SKM-1 (cell line): ENCODE data around the gene LAMC2.

Source experiments
- DNase-seq: peaks from one replicate; lab custom pipeline; 2025; ENCODE audit not compliant: unreplicated experiment; lab: John Stamatoyannopoulos, UW

The LAMC2 gene

DNA sequence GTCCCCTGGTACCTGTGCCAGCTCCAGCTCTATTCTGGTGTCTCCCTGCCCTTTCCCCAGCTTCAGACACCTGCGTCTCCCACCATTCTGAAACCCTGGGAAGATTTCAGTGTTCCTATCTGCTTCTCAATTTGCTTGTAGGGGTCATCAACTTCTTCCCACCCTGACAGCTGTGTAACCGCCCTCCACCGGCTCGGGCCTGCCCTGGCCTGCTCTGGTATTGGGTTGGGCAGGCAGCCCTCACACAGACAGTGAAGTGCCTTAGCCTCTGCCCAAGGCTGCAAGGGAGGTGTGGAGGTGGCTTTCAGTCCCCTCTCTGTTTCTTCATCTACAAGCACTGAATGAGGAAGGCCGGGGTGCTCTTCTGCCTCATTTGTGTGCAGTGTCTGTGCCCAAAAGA is 97.2 kb downstream of the LAMC2 start:
- DNase-seq: no peak

GRCh38 chr1:183284086-183284485 is 98.0 kb downstream of the LAMC2 start:
- DNase-seq: no peak

DNA sequence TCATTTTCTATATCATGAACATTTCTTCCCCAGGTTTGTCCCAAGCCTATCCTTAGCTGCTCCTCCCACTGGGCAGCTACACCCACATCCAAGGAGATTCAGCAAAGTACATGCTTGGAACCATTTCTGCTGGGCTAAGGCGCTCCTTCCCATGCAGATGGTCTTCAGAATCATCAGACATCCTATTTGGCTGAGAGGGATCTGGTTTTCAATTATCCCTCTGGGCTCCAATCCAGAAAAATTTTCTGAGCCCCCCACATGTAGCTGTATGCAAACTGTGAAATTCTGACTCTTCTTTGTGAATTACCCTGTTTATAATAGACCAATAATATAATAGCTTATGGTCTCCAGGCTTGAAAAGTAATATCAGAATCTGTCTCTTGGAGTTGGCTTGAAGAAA is 99.2 kb downstream of the LAMC2 start:
- no peak for DNase-seq

- DNase-seq: no peak
Measured at GRCh38 chr1:183285746-183286145, 99.7 kb downstream of the LAMC2 start.

- no peak for DNase-seq
Measured at GRCh38 chr1:183287191-183287675, 101.2 kb downstream of the LAMC2 start.

DNA sequence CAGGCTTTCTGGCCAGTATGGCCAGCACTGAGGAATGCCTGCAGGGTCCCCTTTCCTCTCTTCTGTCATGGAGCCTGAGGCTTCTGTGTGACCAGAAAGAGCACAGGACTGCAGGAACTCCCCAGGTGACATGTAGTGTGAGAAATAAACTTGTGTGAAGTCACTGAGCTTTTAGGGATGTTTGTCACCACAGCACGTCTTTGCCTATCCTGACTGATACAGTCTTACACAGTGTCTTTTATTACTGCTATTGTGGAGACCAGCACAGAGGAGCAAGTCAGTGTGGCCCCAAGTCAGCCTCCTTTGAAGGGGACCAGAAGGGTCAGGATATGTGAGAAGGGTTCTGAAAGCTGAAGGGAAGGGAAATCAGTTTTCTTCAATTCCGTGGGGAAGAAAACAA is 102.5 kb downstream of the LAMC2 start:
- DNase-seq: no peak

GRCh38 chr1:183289051-183289496 is 103.0 kb downstream of the LAMC2 start:
- DNase-seq: no peak

DNA sequence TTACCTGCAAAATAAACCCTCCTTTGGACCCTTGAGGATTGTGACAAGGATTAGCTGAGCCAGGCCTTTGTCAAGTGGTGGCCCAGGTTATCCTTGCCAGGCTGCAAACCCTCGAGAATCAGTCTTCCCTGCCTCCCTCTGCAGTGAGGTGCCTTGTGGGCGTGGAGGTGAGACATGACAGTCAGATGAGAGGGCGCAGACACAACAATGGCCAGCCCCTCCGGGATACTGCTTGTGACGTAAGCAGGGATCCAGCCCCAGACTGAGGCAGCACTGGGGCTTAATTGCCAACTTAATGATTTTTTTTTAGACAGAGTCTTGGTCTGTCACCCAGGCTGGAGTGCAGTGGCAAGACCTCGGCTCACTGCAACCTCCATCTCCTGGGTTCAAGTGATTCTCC is 104.6 kb downstream of the LAMC2 start:
- DNase-seq: no peak

GRCh38 chr1:183291216-183291762 is 105.2 kb downstream of the LAMC2 start:
- no peak for DNase-seq

DNA sequence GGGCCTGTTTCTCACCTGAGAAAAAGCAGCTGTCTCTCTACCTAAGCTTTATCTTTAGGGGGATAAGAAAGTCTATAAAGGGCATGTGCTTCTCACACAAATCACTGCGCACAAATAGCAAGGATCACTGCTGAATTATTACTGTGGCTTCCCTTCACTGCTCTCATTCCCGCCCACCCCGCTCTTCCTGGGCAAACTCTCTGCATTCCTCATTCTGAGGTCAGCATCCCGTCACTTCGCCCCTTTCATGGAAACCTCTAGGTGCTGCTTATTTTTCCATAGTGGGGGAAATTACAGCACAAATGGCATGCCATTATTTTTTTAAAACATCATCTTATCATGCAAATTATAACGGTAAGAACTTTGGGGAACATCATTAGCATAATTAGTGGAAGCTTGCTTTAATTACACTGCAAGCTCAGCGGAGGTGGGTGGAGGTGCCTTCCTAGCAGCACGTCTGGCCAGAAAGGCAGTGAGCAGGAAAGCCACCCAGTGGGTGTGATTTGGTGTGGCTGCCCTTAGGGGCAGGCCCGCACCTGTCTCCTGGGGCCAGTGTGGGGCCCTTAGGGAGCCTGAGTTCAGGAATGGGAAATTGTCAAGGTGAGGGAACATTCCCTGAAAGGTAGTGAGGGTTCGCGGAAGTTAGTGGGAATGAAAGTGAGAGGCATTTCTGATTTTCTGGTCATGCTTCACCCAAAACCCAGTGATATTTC is 105.9 kb downstream of the LAMC2 start:
- no peak for DNase-seq

DNA sequence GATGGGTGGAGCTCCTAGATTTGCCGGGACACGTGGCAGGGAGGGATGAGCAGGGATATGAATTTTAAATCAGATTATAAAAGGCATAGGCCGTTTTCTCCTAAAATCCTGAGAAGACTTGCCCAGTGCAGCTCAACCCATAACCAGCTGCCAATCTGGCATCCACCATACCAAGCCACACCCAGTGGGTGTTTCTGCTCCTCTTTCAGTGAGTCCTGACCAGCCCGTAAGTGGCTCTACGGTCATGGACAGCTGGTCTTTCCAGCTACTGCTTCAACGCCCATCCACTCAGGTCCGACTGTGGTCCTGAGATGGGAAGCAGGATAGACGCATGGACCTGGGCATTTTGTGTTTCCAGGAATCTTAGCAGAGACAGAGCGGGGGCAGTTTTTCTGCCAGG is 107.2 kb downstream of the LAMC2 start:
- DNase-seq: no peak

GRCh38 chr1:183293876-183294275 is 107.8 kb downstream of the LAMC2 start:
- no peak for DNase-seq
